NCI-H146 (cell line): ENCODE results near the gene FBXL2.

ENCODE experiments used
- DNase-seq: peaks from one replicate; lab custom pipeline; 2025; lab: John Stamatoyannopoulos, UW

The FBXL2 gene

DNA sequence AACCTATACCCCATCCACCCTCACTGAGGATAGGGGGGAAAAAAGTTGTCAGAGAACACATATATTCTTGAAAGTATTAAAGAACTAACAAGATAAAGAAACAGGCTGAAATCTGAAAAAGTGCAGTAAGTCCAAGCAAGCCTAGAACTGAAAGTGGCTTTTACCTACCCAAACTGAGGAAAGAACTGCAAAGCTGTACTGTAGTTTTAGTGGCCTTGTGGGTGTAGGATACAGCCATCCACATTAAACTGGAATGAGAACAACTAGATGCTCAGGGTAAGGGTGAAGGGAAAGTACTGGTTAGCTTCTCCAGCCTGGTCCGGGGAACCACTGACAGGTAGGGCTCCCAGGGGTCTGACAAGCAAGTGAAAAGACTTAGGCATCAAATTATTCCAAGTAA, 152.8 kb downstream of the FBXL2 start:
- DNase-seq, result no peak

DNA sequence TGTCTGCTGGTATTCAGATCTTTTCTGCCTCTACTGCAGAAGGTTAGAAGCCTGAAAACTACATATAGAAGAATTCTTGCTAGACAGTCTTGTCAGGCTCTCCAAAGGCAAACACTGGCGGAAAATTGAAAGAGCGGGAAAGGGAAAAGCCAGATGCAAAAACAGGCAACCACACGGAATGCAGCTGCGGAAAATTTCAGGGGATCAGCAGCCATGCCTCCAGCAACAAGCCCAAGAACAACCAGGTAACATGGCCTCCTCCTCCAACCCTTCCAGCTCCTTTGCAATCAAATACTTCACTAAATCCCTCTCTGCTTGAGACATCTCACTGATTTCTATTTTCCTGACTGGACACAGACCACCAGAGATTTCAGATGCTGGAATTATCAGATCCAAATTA, 153.3 kb downstream of the FBXL2 start:
- DNase-seq, result no peak

DNA sequence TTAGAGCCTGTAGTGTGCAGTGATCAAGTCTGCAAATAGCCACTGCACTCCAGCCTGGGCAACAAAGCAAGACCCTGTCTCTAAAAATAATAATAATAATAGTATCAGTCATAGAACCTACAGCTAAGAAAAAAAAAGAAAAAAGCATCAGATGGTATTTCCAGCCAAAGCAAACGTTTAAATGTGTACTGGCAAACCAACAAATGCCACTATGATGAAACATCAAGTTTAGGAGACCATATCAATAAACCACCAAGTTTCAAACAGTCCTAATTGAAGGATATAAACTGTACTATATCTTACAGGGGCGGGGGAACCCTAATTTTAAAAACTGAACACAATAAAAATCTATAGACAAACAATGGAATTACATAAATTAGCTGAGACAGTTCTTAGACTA, 156.6 kb downstream of the FBXL2 start:
- no peak for DNase-seq
